Lung (tissue), 12 donors: ENCODE results near the gene PLXNB3. TPM values are rescaled to one million over a fixed set of nuclear protein-coding genes. Genes with fewer than 3 reads are reported as not detected.

Experiments used
- ATAC-seq: fragments of 200-7000 bp; cut with Tn5 transposase; one replicate; pipeline ENCODE4 v1.9.1; 2020; ENCODE audit warnings: moderate number of reproducible peaks; ENCODE audit not compliant: insufficient read depth, low FRiP score
- DNase-seq, 3 donors: peaks; one replicate each; pipeline ENCODE4 v3.0.0-alpha.2; 2013 to 2017
- H3K27ac ChIP-seq, 2 donors: one replicate each; pipeline ENCODE4 v1.5.1; 2013; ENCODE audit warnings: mild to moderate bottlenecking in 2 of 2, moderate library complexity in 2 of 2, control low read depth in 1 of 2, inconsistent platforms in 1 of 2, low read depth in 1 of 2, low read length in 1 of 2
- H3K27me3 ChIP-seq, 3 donors: one replicate each; pipeline ENCODE4 v1.5.1; 2013; ENCODE audit warnings: low read length in 2 of 3; ENCODE audit not compliant: control insufficient read depth in 3 of 3, insufficient read depth in 3 of 3
- H3K36me3 ChIP-seq, 4 donors: one replicate each; pipeline ENCODE4 v1.5.1; 2013; ENCODE audit warnings: low read length in 4 of 4, mild to moderate bottlenecking in 1 of 4, moderate library complexity in 1 of 4; ENCODE audit not compliant: control insufficient read depth in 4 of 4, insufficient read depth in 4 of 4
- H3K4me1 ChIP-seq, 5 donors: one replicate each; pipeline ENCODE4 v1.5.1; 2013; ENCODE audit warnings: low read length in 5 of 5, mild to moderate bottlenecking in 2 of 5, moderate library complexity in 1 of 5; ENCODE audit not compliant: control insufficient read depth in 5 of 5, insufficient read depth in 5 of 5
- H3K4me3 ChIP-seq: one replicate; pipeline ENCODE4 v1.5.1; 2013; ENCODE audit warnings: mild to moderate bottlenecking, control low read depth, moderate library complexity
- H3K9ac ChIP-seq, 2 donors: one replicate each; pipeline ENCODE4 v1.5.1; 2013; ENCODE audit warnings: low read length in 2 of 2, control low read depth in 1 of 2; ENCODE audit not compliant: insufficient read depth in 1 of 2
- H3K9me3 ChIP-seq, 4 donors: one replicate each; pipeline ENCODE4 v1.5.1; 2013; ENCODE audit warnings: low read length in 3 of 4, mild to moderate bottlenecking in 1 of 4, moderate library complexity in 1 of 4; ENCODE audit not compliant: control insufficient read depth in 4 of 4, insufficient read depth in 3 of 4
- WGBS, 2 donors: extraction: QIAGEN DNeasy Blood & Tissue Kit; methylation state at CpG; one replicate each; pipeline ENCODE4 v1.1.7; 2013; 5-methylcytosine and 5-hydroxymethylcytosine counted together
- polyA plus RNA-seq, 2 donors: library from polyadenylated mRNA; stranded (reverse); fragments of 200-250 nt; gene quantifications; one replicate each; pipeline ENCODE4 v1.2.1, GENCODE V29; 2013
- total RNA-seq, 2 donors: library from RNA; depleted of rRNA in 1 of 2; stranded (reverse); fragments of >200 nt in 1 of 2; gene quantifications; one replicate each; pipeline ENCODE4 v1.2.1, GENCODE V29; 2014 to 2021
- TF ChIP-seq, protein P1 (sequence below): IDR thresholded peaks from 2 replicates; pipeline ENCODE4 v1.5.1; 2012; ENCODE audit warnings: mild to moderate bottlenecking; ENCODE audit errors: control extremely low read depth, extremely low read depth
- donor health status: control.
- donor health status: control.
- donor health status: Bipolar disorder and iron deficiency.
- donor health status: healthy.
- donor health status: DM: yes; HTN: yes; CAD: no.

Gene PLXNB3
- total and polyA plus RNA-seq, 4 donors = 1.0 to 2.6 (median 1.5) TPM

DNA sequence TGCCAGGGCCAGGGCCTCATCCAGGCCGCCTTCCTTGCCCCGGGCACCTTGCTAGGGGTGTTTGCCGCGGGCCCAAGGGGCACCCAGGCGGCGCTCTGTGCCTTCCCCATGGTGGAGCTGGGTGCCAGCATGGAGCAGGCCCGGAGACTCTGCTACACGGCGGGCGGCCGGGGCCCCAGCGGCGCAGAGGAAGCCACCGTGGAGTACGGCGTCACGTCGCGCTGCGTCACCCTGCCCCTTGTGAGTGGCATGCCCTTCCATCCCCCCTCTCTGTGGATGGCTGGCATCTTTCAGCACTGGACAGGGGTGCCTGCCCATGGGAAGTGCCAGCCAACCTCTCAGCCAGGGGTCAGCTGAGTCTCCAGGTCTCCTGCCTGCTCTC lies 3.6 kb downstream of the PLXNB3 start:
- Histone ChIP-seq H3K9ac (no peak overlapping the region), H3K36me3 (no peaks in the 10 kb centered on the region), H3K4me1 (peaks cover 0 to 16% (median 10%) of the 10 kb centered on the region in 5 donors), H3K9me3 (peaks cover 0 to 2% (median 0%) of the 10 kb centered on the region in 4 donors), H3K4me3 (no peak overlapping the region), H3K27me3 (no peaks in the 10 kb centered on the region), H3K27ac (no peak overlapping the region)
- ATAC-seq = no peak
- peak in 1 of 3 donors; percentile 11 for DNase-seq
- WGBS, 2 donors = 92 to 93% methylated on average over 3 to 20 of the region's 20 CpGs
- TF ChIP-seq, protein P1, sequence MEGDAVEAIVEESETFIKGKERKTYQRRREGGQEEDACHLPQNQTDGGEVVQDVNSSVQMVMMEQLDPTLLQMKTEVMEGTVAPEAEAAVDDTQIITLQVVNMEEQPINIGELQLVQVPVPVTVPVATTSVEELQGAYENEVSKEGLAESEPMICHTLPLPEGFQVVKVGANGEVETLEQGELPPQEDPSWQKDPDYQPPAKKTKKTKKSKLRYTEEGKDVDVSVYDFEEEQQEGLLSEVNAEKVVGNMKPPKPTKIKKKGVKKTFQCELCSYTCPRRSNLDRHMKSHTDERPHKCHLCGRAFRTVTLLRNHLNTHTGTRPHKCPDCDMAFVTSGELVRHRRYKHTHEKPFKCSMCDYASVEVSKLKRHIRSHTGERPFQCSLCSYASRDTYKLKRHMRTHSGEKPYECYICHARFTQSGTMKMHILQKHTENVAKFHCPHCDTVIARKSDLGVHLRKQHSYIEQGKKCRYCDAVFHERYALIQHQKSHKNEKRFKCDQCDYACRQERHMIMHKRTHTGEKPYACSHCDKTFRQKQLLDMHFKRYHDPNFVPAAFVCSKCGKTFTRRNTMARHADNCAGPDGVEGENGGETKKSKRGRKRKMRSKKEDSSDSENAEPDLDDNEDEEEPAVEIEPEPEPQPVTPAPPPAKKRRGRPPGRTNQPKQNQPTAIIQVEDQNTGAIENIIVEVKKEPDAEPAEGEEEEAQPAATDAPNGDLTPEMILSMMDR = no peak

DNA sequence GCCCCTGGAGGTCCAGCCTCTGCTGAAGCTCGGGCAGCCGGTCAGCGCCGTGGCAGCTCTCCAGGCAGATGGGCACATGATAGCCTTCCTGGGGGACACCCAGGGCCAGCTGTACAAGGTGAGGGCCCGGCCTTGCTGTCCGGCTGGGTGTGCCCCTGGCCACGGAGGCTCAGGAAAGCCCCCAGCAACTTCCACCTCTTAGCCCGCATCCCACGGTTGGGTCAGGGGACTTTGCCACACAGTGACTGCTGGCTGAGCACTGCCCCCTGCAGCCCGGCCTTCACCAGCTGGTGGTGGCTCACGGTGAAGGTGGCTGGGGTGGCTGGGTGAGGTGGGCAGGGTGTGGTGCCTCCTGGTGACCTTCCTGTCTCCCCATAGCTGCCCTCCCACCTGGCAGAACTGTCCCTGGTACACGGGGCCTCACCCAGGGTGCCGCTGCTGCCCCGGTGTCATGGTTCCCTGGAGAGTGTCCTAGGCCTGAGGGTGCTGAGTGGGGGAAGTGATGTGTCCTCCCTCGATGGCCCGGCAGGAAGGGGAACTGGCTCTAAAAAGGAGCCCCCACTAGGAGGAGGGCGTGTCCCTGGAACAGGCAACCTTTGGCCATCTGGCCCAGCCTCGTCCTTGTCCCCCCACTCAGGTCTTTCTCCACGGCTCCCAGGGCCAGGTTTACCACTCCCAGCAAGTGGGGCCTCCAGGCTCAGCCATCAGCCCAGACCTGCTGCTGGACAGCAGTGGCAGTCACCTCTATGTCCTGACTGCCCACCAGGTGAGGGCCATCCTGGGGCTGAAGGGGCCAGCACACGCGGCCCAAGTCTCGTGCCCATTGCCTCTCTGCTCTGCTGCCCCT lies 4.5 kb downstream of the PLXNB3 start:
- Histone ChIP-seq H3K9me3 (peaks cover 0 to 2% (median 0%) of the 10 kb centered on the region in 4 donors), H3K4me3 (no peak overlapping the region), H3K9ac (no peak overlapping the region), H3K27ac (no peak overlapping the region), H3K36me3 (no peaks in the 10 kb centered on the region), H3K27me3 (no peaks in the 10 kb centered on the region), H3K4me1 (peaks cover 0 to 16% (median 10%) of the 10 kb centered on the region in 5 donors)
- WGBS, 2 donors = 73 to 79% methylated on average over 16 to 22 of the region's 22 CpGs
- TF ChIP-seq, protein P1 = no peak
- ATAC-seq (no peak), DNase-seq (peak in 1 of 3 donors; percentile 13)

DNA sequence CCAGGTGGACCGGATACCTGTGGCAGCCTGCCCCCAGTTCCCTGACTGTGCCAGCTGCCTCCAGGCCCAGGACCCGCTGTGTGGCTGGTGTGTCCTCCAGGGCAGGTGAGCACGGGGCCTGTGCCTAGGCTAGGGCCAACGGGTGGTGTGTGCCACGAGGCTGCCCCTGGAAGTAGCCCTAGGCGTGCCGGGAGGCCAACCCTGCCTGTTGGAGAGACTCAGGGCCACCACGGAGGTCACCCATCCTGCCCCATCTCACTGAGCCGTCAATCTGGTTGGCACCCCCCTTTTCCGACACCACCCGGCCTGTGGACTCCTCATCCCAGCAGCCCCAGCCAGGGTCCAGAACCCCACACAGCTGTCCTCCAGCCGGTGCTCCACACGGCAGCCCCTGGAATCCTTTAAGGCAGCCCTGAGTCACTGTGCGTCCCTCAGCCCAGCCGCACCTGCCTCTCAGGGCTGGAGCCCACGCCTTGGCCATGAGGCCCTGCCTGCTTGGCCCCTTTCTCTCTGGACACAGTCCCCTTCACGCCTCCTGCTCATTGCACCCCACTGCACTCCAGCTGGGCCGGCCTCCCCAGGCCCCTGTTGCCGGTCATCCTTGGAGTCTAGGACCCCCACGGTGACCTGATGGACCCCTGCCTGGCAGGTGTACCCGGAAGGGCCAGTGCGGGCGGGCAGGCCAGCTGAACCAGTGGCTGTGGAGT lies 5.3 kb downstream of the PLXNB3 start:
- TF ChIP-seq, protein P1 = no peak
- DNase-seq (peak in 1 of 3 donors; percentile 9), ATAC-seq (no peak)
- peaks cover 0 to 2% (median 0%) of the 10 kb centered on the region in 4 donors for H3K9me3 ChIP-seq
- H3K9ac ChIP-seq = no peak overlapping the region
- WGBS, 2 donors = 89 to 95% methylated on average over 15 to 23 of the region's 23 CpGs
- H3K4me3 ChIP-seq = no peak overlapping the region
- H3K4me1 ChIP-seq = peaks cover 0 to 16% (median 7%) of the 10 kb centered on the region in 5 donors
- H3K27ac ChIP-seq = no peak overlapping the region
- H3K36me3 ChIP-seq = no peaks in the 10 kb centered on the region
- H3K27me3 ChIP-seq = no peaks in the 10 kb centered on the region
